Right lobe of liver (tissue), 6 donors: ENCODE results near the gene DCST1. TPM values are rescaled to one million over a fixed set of nuclear protein-coding genes. Genes with fewer than 3 reads are reported as not detected.
A peak's percentile ranks its signal among the peaks of the same experiment; 100 is the strongest.

ENCODE experiments used
- ATAC-seq, 4 donors: fragments of 200-7000 bp; cut with Tn5 transposase; one replicate each; pipeline ENCODE4 v1.9.1; 2020; ENCODE audit warnings: mild to moderate bottlenecking in 4 of 4, moderate library complexity in 4 of 4
- DNase-seq, 3 donors: peaks; one replicate each; pipeline ENCODE4 v3.0.0-alpha.2; 2020
- H3K27ac ChIP-seq, 3 donors: fragments of 200-600 bp; one replicate each; pipeline ENCODE4 v1.8.0; 2022
- H3K27me3 ChIP-seq, 2 donors: fragments of 200-600 bp; one replicate each; pipeline ENCODE4 v1.8.0; 2022
- H3K36me3 ChIP-seq, 4 donors: fragments of 200-600 bp; sonication (generic) in 1 of 4; one replicate each; pipeline versions ENCODE4 v1.5.1 to v1.8.0; 2017 to 2022; ENCODE audit warnings: control low read depth in 1 of 4
- H3K4me1 ChIP-seq, 4 donors: fragments of 200-600 bp; sonication (generic) in 1 of 4; one replicate each; pipeline versions ENCODE4 v1.5.1 to v1.8.0; 2017 to 2022; ENCODE audit warnings: control low read depth in 1 of 4
- H3K4me3 ChIP-seq, 3 donors: fragments of 200-600 bp; one replicate each; pipeline ENCODE4 v1.8.0; 2022
- H3K9me3 ChIP-seq, 4 donors: fragments of 200-600 bp; sonication (generic) in 1 of 4; one replicate each; pipeline versions ENCODE4 v1.5.1 to v1.8.0; 2017 to 2022; ENCODE audit warnings: control low read depth in 1 of 4
- POLR2A ChIP-seq: fragments of 450-650 bp; IDR thresholded peaks from one replicate; pipeline ENCODE4 v1.6.1; 2017; ENCODE audit warnings: antibody characterized with exemption, mild to moderate bottlenecking
- WGBS: methylation state at CpG from one replicate; pipeline ENCODE4 v1.1.6; 2018; ENCODE audit warnings: low coverage, low lambda C conversion rate; ENCODE audit not compliant: insufficient coverage; ENCODE audit errors: missing lambda C conversion rate; 5-methylcytosine and 5-hydroxymethylcytosine counted together
- intact Hi-C, 2 donors: fragments of 100-400 bp; cut with DNase I; formaldehyde crosslinking; loops; one replicate each; pipeline versions ENCODE4 v1.11.2 to v1.14.1; 2022
- total RNA-seq, 6 experiments: library from RNA; depleted of rRNA in 2 of 6; stranded (reverse); fragments of >200 nt in 2 of 6; fragmentation: NEBNext Ultra II Directional in 3 of 6; extraction: Animal tissue kit (Norgen Biotek cat#: 25700) in 3 of 6; gene quantifications; one replicate each; pipeline versions ENCODE4 v1.1.0 to v1.2.4, GENCODE V29; 2016 to 2023
- TF ChIP-seq, protein P1 (sequence below), 4 donors: fragments of 200-600 bp in 3 of 4; fragments of 450-650 bp in 1 of 4; IDR thresholded peaks; one replicate each; pipeline versions ENCODE4 v1.5.1 to v1.8.0; 2016 to 2022; ENCODE audit warnings: antibody characterized with exemption in 4 of 4, mild to moderate bottlenecking in 2 of 4
- donor health status: DM: no; HTN: yes; CAD: no.
- donor health status: DM: no; HTN: no; CAD: no.
- donor health status: DM: no; HTN: no; CAD: no.
- donor health status: DM: no; HTN: yes; CAD: no.
- donor health status: DM: no; HTN: yes; CAD: no.

The DCST1 gene
- total RNA-seq, 6 experiments from 2014 or later: not detected

DNA sequence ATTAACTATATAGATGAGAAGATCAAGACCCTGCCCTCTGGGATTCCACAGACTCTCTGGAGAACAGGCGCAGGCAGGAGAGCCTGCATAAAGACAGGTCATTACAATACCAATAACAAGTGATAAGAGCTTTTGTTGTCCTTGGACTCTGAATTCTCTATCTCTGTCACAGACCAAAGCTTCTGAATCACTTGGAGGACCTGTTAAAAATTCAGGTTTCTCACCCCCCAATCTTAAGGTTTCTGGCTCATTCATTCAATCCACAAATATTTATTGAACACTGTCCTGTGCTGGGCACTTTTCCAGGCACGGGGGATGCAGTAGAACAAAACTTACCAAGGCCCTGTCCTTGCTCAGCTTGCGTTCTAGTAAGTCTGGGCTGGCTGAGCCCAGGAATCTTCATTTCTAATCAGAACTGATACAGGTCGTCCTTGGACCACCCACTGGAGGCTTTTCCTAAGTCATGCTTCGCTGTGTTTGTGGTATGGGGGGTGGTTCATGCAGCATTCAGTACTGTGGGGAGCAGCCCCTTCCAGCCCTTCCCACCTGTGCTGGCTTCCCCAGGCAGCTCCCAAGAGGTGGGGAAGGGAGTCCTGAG lies 31.3 kb downstream of the DCST1 start:
- TF ChIP-seq POLR2A: no peak
- TF ChIP-seq, protein P1, sequence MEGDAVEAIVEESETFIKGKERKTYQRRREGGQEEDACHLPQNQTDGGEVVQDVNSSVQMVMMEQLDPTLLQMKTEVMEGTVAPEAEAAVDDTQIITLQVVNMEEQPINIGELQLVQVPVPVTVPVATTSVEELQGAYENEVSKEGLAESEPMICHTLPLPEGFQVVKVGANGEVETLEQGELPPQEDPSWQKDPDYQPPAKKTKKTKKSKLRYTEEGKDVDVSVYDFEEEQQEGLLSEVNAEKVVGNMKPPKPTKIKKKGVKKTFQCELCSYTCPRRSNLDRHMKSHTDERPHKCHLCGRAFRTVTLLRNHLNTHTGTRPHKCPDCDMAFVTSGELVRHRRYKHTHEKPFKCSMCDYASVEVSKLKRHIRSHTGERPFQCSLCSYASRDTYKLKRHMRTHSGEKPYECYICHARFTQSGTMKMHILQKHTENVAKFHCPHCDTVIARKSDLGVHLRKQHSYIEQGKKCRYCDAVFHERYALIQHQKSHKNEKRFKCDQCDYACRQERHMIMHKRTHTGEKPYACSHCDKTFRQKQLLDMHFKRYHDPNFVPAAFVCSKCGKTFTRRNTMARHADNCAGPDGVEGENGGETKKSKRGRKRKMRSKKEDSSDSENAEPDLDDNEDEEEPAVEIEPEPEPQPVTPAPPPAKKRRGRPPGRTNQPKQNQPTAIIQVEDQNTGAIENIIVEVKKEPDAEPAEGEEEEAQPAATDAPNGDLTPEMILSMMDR (IDR thresholded peaks at IDR 0.05): no peak
- Histone ChIP-seq H3K4me3 (no peak overlapping the region), H3K27ac (no peak overlapping the region), H3K9me3 (no peaks in the 10 kb centered on the region), H3K4me1 (peaks cover 0 to 27% (median 14%) of the 10 kb centered on the region in 4 donors), H3K36me3 (no peaks in the 10 kb centered on the region), H3K27me3 (no peaks in the 10 kb centered on the region)
- DNase-seq (no peak), ATAC-seq (no peak)
- intact Hi-C loops: no loop called here
- 44% methylated on average over 4 of the region's 5 CpGs for WGBS

DNA sequence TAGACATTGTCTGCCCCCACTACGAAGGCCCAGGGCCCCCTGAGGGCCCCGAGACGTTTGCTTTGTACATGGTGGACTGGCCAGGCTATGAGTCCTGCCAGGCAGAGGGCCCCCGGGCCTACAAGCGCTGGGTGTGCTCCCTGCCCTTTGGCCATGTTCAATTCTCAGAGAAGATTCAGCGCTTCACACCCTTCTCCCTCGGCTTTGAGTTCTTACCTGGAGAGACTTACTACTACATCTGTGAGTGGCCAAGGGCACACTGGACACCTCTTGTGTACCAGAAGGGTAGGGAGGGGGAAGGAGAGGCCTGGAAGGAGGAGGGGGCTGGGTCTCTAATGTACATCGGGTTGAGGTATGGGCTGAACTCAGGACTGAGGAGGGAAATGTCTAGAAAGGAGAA lies 33.2 kb downstream of the DCST1 start:
- Histone ChIP-seq H3K27me3 (no peaks in the 10 kb centered on the region), H3K36me3 (no peaks in the 10 kb centered on the region), H3K4me1 (peaks cover 0 to 39% (median 11%) of the 10 kb centered on the region in 4 donors), H3K9me3 (no peaks in the 10 kb centered on the region), H3K4me3 (no peak overlapping the region), H3K27ac (no peak overlapping the region)
- intact Hi-C loops: no loop called here
- ATAC-seq (no peak), DNase-seq (no peak)
- TF ChIP-seq, protein P1 (IDR thresholded peaks at IDR 0.05): no peak
- no peak for TF ChIP-seq POLR2A
- WGBS: 86% methylated on average over 1 of the region's 8 CpGs

DNA sequence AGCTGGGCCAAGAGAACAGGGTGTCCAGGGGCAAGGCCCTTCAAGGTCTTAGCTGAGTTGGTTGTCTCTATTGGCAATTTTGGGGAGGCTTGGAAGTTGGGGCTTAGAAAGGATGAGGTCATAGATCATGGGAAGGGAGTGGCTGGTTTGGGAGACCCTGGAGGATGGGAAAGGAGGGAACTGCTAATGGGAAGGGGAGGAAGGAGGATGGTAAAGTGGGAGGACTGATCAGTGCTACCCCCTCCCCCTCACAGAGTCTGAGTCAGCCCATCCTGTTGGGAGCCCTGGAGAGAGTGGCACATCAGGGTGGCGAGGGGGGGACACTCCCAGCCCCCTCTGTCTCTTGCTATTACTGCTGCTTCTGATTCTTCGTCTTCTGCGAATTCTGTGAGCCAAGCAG lies 35.0 kb downstream of the DCST1 start:
- H3K4me1 ChIP-seq: peaks cover 0 to 25% (median 3%) of the 10 kb centered on the region in 4 donors
- H3K27ac ChIP-seq: no peak overlapping the region
- no peaks in the 10 kb centered on the region for H3K9me3 ChIP-seq
- H3K36me3 ChIP-seq: no peaks in the 10 kb centered on the region
- ATAC-seq (no peak), DNase-seq (no peak)
- no peak for TF ChIP-seq POLR2A
- TF ChIP-seq, protein P1 (IDR thresholded peaks at IDR 0.05): no peak
- no peak overlapping the region for H3K4me3 ChIP-seq
- no peaks in the 10 kb centered on the region for H3K27me3 ChIP-seq
- intact Hi-C loops: no loop called here
- WGBS: no CpG with 5 or more reads among the region's 3 CpGs

DNA sequence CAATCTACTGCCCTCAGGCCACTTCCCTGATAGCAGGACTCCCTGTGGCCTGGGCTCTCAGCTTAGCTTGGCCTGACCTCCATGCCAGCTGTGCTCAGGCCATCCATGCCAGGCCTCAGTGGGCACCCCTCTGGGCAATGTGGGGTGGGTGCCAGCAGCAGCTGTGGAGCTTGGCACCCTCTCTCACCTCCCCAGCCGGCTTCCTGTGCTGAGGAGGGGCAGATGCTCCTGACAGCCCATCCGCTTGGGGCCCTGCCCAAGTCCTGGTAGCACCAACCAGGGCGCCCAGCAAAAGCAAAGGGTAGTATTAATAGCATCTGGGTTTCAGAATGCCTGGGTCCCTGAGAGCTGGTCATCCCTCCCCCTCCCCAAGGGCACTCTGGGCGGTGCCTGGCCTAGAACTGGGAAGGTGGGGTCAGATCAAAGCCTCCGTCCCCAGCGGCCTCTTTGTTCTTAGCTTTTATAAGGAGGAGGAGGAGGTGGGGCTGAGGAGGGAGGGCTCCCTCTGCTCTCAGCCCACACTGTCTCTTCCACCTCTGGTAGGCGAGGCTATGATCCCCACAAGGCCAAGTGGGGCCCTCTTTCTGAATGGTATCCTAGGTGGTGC lies 36.0 kb downstream of the DCST1 start:
- H3K27me3 ChIP-seq: no peaks in the 10 kb centered on the region
- H3K27ac ChIP-seq: no peak overlapping the region
- no peak for TF ChIP-seq POLR2A
- TF ChIP-seq, protein P1 (IDR thresholded peaks at IDR 0.05): no peak
- H3K9me3 ChIP-seq: no peaks in the 10 kb centered on the region
- H3K4me3 ChIP-seq: no peak overlapping the region
- no peak for DNase-seq
- peaks cover 0 to 18% (median 0%) of the 10 kb centered on the region in 4 donors for H3K4me1 ChIP-seq
- intact Hi-C loops: no loop called here
- H3K36me3 ChIP-seq: no peaks in the 10 kb centered on the region
- WGBS: 50% methylated on average over 2 of the region's 7 CpGs
- ATAC-seq: peak in 1 of 4 donors; percentile 2
